Retinal pigment epithelial cell (primary cell): ENCODE measurements around the gene MT1B.

ENCODE experiments used
- DNase-seq: peaks from one replicate; pipeline ENCODE4 v3.0.0-alpha.2; 2010; ENCODE audit warnings: low read depth
- H3K4me3 ChIP-seq: 2 replicates; pipeline ENCODE4 v1.5.1; 2011; ENCODE audit warnings: mild to moderate bottlenecking, low read length, control low read depth, moderate library complexity
- CTCF ChIP-seq: conservative IDR thresholded peaks from 2 replicates; pipeline ENCODE4 v1.5.1; 2011; ENCODE audit warnings: low read depth, low read length, control low read depth, inconsistent platforms

The MT1B gene

GRCh38 chr16:56675685-56676210 lies 24.1 kb downstream of the MT1B start:
- no peak for TF ChIP-seq CTCF
- peak overlapping the region; percentile 24 for H3K4me3 ChIP-seq
- no peak for DNase-seq

- DNase-seq: no peak
- TF ChIP-seq CTCF: no peak
- H3K4me3 ChIP-seq: no peak overlapping the region
Measured at GRCh38 chr16:56677474-56677873, 25.8 kb downstream of the MT1B start.

- H3K4me3 ChIP-seq: no peak overlapping the region
- TF ChIP-seq CTCF: no peak
- no peak for DNase-seq
Measured at GRCh38 chr16:56679078-56679730, 27.5 kb downstream of the MT1B start.

- no peak for DNase-seq
- TF ChIP-seq CTCF: no peak
- H3K4me3 ChIP-seq: no peak overlapping the region
Measured at GRCh38 chr16:56679818-56680217, 28.1 kb downstream of the MT1B start.

- no peak for DNase-seq
- no peak for TF ChIP-seq CTCF
- peak within 1 kb of the TSS; percentile 70 for H3K4me3 ChIP-seq
Measured at GRCh38 chr16:56681939-56682702, 30.4 kb downstream of the MT1B start, which contains the start of gene MT1X. Gene MT1X (plus strand): TSS chr16:56682470. CDS start chr16:56682541, 71 bp downstream.

- H3K4me3 ChIP-seq: peak overlapping the region; percentile 70
- DNase-seq: no peak
- no peak for TF ChIP-seq CTCF
Measured at GRCh38 chr16:56682703-56683397, 31.2 kb downstream of the MT1B start.
